Fibroblast of villous mesenchyme (primary cell): ENCODE data around the gene RASSF5. TPM values are rescaled to one million over a fixed set of nuclear protein-coding genes. Genes with fewer than 3 reads are reported as not detected.

Experiments
- DNase-seq: peaks from one replicate; pipeline ENCODE4 v3.0.0-alpha.2; 2010; ENCODE audit warnings: low read depth
- H3K4me3 ChIP-seq: 2 replicates; pipeline ENCODE4 v1.5.1; 2011; ENCODE audit warnings: low read depth, mild to moderate bottlenecking, low read length
- CTCF ChIP-seq: IDR thresholded peaks from 2 replicates; pipeline ENCODE4 v1.5.1; 2012; ENCODE audit warnings: low read depth, mild to moderate bottlenecking, low read length; ENCODE audit not compliant: insufficient read depth
- total RNA-seq: library from RNA; depleted of rRNA; stranded (reverse); fragments of >200 nt; gene quantifications from 2 replicates; pipeline ENCODE4 v1.2.3, GENCODE V29; 2012

RASSF5 gene
- total RNA-seq, 1 donor = 0.86 TPM

- no peak for TF ChIP-seq CTCF
- H3K4me3 ChIP-seq = no peak overlapping the region
- no peak for DNase-seq
Measured at GRCh38 chr1:206566999-206567398, 59.7 kb downstream of the RASSF5 start.

GRCh38 chr1:206568256-206568655 is 60.9 kb downstream of the RASSF5 start:
- DNase-seq = no peak
- H3K4me3 ChIP-seq = no peak overlapping the region
- TF ChIP-seq CTCF = no peak

GRCh38 chr1:206568779-206569352 is 61.5 kb downstream of the RASSF5 start:
- TF ChIP-seq CTCF = no peak
- DNase-seq = no peak
- H3K4me3 ChIP-seq = no peak overlapping the region

GRCh38 chr1:206569556-206569955 is 62.2 kb downstream of the RASSF5 start:
- no peak for DNase-seq
- no peak overlapping the region for H3K4me3 ChIP-seq
- no peak for TF ChIP-seq CTCF

GRCh38 chr1:206570529-206570928 is 63.2 kb downstream of the RASSF5 start:
- TF ChIP-seq CTCF = no peak
- no peak for DNase-seq
- H3K4me3 ChIP-seq = no peak overlapping the region

- TF ChIP-seq CTCF = no peak
- DNase-seq = no peak
- no peak overlapping the region for H3K4me3 ChIP-seq
Measured at GRCh38 chr1:206572835-206573234, 65.5 kb downstream of the RASSF5 start.

GRCh38 chr1:206573319-206573718 is 66.0 kb downstream of the RASSF5 start:
- no peak for TF ChIP-seq CTCF
- no peak for DNase-seq
- H3K4me3 ChIP-seq = no peak overlapping the region
